Head of caudate nucleus (tissue), 42 donors: Measurements from ENCODE around the gene IKZF2.

Experiments
- DNase-seq, 42 donors: peaks; one replicate each; pipeline versions ENCODE4 v3.0.0 to v3.0.0-alpha.2; 2020 to 2021; ENCODE audit warnings: mixed read lengths in 7 of 42
- intact Hi-C: fragments of 100-400 bp; cut with DNase I; formaldehyde crosslinking; loops from one replicate; pipeline ENCODE4 v1.15.0; 2022

Gene IKZF2

GRCh38 chr2:213151437-213152064 lies at the start of gene IKZF2:
TSS of gene IKZF2 (minus strand) at chr2:213151612. CDS start at chr2:213148629, 2,983 bp downstream.
- DNase-seq, result peak; percentile 69 to 93 (median 85)
- intact Hi-C loops, result loop anchor here (5.0 kb wide), 2 partner anchors 374 to 459 kb away; no protein-coding TSS in a partner anchor

- intact Hi-C loops, result no loop called here
- DNase-seq, result no peak
Observed at GRCh38 chr2:213199871-213200270, 48.5 kb upstream of the IKZF2 start.

GRCh38 chr2:213189001-213189899 lies 37.8 kb upstream of the IKZF2 start:
- intact Hi-C loops, result no loop called here
- peak in 19 of 42 donors; percentile 3 to 50 (median 11) for DNase-seq

GRCh38 chr2:213188533-213188867 lies 37.1 kb upstream of the IKZF2 start:
- intact Hi-C loops, result no loop called here
- no peak for DNase-seq

GRCh38 chr2:213187833-213188532 lies 36.6 kb upstream of the IKZF2 start:
- DNase-seq, result no peak
- intact Hi-C loops, result no loop called here

GRCh38 chr2:213187386-213187785 lies 36.0 kb upstream of the IKZF2 start:
- DNase-seq, result no peak
- intact Hi-C loops, result no loop called here

- no peak for DNase-seq
- intact Hi-C loops, result no loop called here
Observed at GRCh38 chr2:213185147-213185822, 33.9 kb upstream of the IKZF2 start.

GRCh38 chr2:213181712-213182111 lies 30.3 kb upstream of the IKZF2 start:
- DNase-seq, result no peak
- intact Hi-C loops, result no loop called here

GRCh38 chr2:213177679-213178078 lies 26.3 kb upstream of the IKZF2 start:
- intact Hi-C loops, result no loop called here
- DNase-seq, result no peak

- intact Hi-C loops, result no loop called here
- no peak for DNase-seq
Observed at GRCh38 chr2:213175673-213176247, 24.3 kb upstream of the IKZF2 start.

GRCh38 chr2:213172641-213173040 lies 21.2 kb upstream of the IKZF2 start:
- DNase-seq, result no peak
- intact Hi-C loops, result no loop called here

- DNase-seq, result no peak
- intact Hi-C loops, result no loop called here
Observed at GRCh38 chr2:213171147-213171546, 19.7 kb upstream of the IKZF2 start.

GRCh38 chr2:213167271-213167930 lies 16.0 kb upstream of the IKZF2 start:
- no peak for DNase-seq
- intact Hi-C loops, result no loop called here

- no peak for DNase-seq
- intact Hi-C loops, result no loop called here
Observed at GRCh38 chr2:213166109-213166508, 14.7 kb upstream of the IKZF2 start.

- DNase-seq, result no peak
- intact Hi-C loops, result no loop called here
Observed at GRCh38 chr2:213164263-213164662, 12.9 kb upstream of the IKZF2 start.

GRCh38 chr2:213162516-213163118 lies 11.2 kb upstream of the IKZF2 start:
- DNase-seq, result no peak
- intact Hi-C loops, result no loop called here

- intact Hi-C loops, result no loop called here
- no peak for DNase-seq
Observed at GRCh38 chr2:213161759-213162515, 10.5 kb upstream of the IKZF2 start.
